ENCODE measurements around the gene ZNF598.

- no peak for TF ChIP-seq CTCF (IDR thresholded peaks at IDR 0.05)
- TF ChIP-seq POLR2A (IDR thresholded peaks at IDR 0.05) = no peak
Measured at GRCh38 chr16:2042171-2042985, 32.8 kb upstream of the ZNF598 start.
